ENCODE results near the gene WDR46.

GRCh38 chr6:33248932-33249731 lies 39.9 kb downstream of the WDR46 start:
- TF ChIP-seq CTCF (IDR thresholded peaks at IDR 0.05; ENCODE audit: insufficient read depth, low read depth, low read length), result no peak
- TF ChIP-seq EZH2 (IDR thresholded peaks at IDR 0.05; ENCODE audit: insufficient read depth, low read length), result no peak
